Left colon (tissue), 2 donors: ENCODE data around the gene GALNT1. TPM values are rescaled to one million over a fixed set of nuclear protein-coding genes. Genes with fewer than 3 reads are reported as not detected.

ENCODE experiments used
- ATAC-seq: fragments of 200-7000 bp; cut with Tn5 transposase; one replicate; pipeline ENCODE4 v1.9.1; 2020; ENCODE audit warnings: mild to moderate bottlenecking, moderate library complexity
- DNase-seq, 2 donors: peaks; one replicate each; pipeline ENCODE4 v3.0.0-alpha.2; 2020
- intact Hi-C, 2 donors: fragments of 100-400 bp; cut with DNase I in 1 of 2; cut with micrococcal nuclease in 1 of 2; formaldehyde crosslinking; loops; one replicate each; pipeline versions ENCODE4 v1.11.2 to v1.14.0; 2022; cut with DNase I, micrococcal nuclease
- total RNA-seq, 2 donors: library from RNA; stranded (reverse); fragmentation: NEBNext Ultra II Directional; extraction: Animal tissue kit (Norgen Biotek cat#: 25700); gene quantifications; one replicate each; pipeline ENCODE4 v1.2.1, GENCODE V29; 2021
- donor health status: DM: no; HTN: no; CAD: no.
- donor health status: DM: yes; HTN: yes; CAD: no.

Gene GALNT1
- total RNA-seq, 2 donors from 2014 or later = 121 to 143 TPM

DNA sequence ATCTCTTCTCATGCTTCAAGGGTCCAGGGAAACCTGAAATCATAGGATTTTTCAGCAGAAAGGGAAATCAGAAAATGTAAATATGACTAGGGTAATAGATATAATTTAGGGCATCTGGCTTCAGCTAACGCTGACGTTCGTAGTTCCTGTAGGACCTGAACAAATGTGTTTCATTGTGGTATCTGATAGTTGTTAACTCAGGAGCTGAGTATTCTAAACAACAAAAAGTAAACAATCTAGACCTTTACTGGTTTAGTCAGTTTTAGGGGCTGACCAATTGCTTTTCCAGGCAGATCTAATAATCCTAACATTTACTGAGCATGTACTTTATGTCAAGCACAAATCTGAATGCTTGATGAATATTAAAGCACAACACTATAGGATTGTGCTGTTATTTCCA, 114.8 kb downstream of the GALNT1 start:
- ATAC-seq = no peak
- intact Hi-C loops = no loop called here
- DNase-seq = no peak

DNA sequence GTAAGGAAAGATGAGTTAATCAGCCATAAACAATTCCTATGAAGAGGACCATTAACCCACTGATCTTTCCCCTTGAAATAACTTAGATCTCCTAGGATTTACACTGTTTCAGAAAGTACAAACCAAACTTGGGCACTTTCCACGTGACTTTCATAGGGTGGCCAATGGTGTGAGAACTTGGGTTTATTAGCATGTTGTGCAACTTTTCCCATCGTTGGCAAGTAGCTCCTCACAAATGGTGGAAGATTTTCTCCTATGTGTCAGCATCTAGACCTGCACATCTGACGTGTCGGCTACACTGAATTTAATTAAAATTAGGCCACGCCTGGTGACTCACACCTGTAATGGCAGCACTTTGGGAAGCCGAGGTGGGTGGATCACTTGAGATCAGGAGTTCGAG, 116.3 kb downstream of the GALNT1 start:
- intact Hi-C loops = no loop called here
- DNase-seq (no peak), ATAC-seq (no peak)

GRCh38 chr18:35703043-35703688, 121.6 kb downstream of the GALNT1 start:
- intact Hi-C loops = loop anchor here in 1 of 2 donors (10.0 kb wide), 1 partner anchor 132 kb away; no protein-coding TSS in a partner anchor
- DNase-seq = no peak
- peak; percentile 40 for ATAC-seq

- ATAC-seq (no peak), DNase-seq (no peak)
- intact Hi-C loops = loop anchor here in 1 of 2 donors (10.0 kb wide), 1 partner anchor 129 kb away; no protein-coding TSS in a partner anchor
Measured at GRCh38 chr18:35705988-35706387, 124.4 kb downstream of the GALNT1 start.

- intact Hi-C loops = loop anchor here in 1 of 2 donors (10.0 kb wide), 1 partner anchor 128 kb away; no protein-coding TSS in a partner anchor
- ATAC-seq (no peak), DNase-seq (no peak)
Measured at GRCh38 chr18:35707247-35707646, 125.7 kb downstream of the GALNT1 start.

DNA sequence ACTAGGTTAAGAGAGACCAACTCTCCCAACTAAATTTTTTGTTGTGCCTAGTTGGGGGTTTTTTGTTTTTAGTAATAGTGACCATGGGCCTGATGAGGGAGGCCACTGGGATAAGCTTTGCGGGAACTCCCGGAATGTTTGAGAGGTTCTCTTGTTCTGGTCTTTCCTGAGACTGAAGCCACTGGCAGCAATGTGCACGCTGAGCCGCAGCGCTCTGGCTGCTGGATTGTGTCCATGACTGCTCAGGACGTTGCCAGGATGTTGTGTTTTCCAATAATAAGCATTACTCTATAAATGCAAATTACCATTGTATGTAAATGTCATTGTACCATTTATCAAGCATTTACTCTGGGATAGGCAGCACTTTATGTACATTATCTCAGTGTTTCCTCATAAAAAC, 126.1 kb downstream of the GALNT1 start:
- ATAC-seq (no peak), DNase-seq (no peak)
- intact Hi-C loops = loop anchor here in 1 of 2 donors (10.0 kb wide), 1 partner anchor 127 kb away; no protein-coding TSS in a partner anchor

GRCh38 chr18:35710581-35710980, 129.0 kb downstream of the GALNT1 start:
- ATAC-seq (no peak), DNase-seq (no peak)
- intact Hi-C loops = no loop called here

GRCh38 chr18:35711227-35711626, 129.7 kb downstream of the GALNT1 start:
- ATAC-seq (no peak), DNase-seq (no peak)
- intact Hi-C loops = no loop called here

GRCh38 chr18:35713545-35713944, 132.0 kb downstream of the GALNT1 start:
- ATAC-seq = no peak
- intact Hi-C loops = no loop called here
- DNase-seq = no peak

- DNase-seq = no peak
- intact Hi-C loops = no loop called here
- no peak for ATAC-seq
Measured at GRCh38 chr18:35714539-35714938, 133.0 kb downstream of the GALNT1 start.

DNA sequence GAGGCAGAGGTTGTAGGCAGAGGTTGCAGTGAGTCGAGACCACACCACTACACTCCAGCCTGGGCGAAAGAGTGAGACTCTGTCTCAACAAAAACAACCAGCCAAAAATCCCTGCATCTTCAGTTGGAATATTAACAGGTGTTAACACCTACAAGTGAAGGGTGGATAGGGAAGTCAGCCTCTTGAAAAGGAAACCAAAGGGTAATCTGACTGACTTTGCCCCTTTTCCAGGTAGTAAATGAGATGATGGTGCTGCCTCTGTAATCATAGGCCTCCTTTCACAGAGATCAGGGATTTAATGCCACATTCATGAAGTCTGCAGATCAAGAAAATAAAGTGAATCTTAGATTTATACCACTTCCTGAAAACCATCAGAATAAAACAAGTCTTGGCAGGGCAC, 133.6 kb downstream of the GALNT1 start:
- no peak for DNase-seq
- ATAC-seq = peak; percentile 97
- intact Hi-C loops = no loop called here

GRCh38 chr18:35716169-35716831, 134.8 kb downstream of the GALNT1 start:
- intact Hi-C loops = no loop called here
- no peak for DNase-seq
- ATAC-seq = peak; percentile 29

DNA sequence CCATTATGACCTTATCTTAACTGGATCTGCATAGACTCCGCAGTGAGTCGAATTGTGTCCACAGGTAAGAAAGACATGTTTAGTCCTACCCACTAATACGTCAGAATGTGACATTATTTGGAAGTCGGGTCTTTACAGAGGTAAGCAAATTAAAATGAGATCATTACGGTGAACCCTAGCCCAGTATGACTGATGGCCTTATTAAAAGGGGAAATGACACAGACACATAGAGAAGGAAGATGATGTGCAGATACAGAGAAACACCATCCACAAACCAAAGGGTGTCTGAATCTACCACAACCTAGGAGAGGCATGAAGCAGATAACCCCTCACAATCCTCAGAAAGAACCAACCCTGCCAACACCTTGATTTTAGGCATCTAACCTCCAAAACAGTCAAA, 135.6 kb downstream of the GALNT1 start:
- intact Hi-C loops = no loop called here
- DNase-seq (no peak), ATAC-seq (no peak)

DNA sequence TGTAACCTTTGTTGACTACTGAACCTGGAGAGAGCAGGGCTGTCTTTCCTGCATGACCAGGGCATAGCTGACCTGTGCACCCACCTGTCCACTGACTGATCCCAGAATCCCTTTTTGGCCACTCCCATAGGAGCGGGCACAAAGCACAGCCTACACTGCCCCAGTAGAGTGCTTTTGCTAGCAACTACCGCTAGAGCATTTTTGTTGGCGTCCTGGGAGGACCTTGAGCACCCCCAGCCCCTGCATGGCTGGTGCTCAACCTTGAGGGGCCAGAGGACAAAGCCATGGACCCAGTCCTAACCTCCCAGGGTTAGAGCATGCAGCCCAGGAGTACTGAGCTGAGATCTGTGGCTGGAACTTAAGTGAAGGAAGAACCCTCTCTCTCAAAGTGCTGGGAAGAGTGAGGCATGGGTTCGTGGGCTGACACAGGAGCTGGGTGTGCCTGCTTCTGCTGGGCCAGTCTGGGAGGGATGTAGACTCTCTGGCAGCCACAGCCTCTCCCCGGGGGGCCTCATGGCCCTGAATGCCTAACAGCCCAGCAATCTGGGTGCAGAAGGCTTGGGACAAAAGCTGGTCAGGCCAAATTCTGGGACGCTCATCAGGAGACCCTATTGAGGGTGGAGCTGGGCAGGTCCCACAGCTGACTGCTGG, 140.0 kb downstream of the GALNT1 start:
- intact Hi-C loops = no loop called here
- ATAC-seq = no peak
- DNase-seq = no peak

GRCh38 chr18:35728676-35729075, 147.1 kb downstream of the GALNT1 start:
- DNase-seq (no peak), ATAC-seq (no peak)
- intact Hi-C loops = no loop called here

DNA sequence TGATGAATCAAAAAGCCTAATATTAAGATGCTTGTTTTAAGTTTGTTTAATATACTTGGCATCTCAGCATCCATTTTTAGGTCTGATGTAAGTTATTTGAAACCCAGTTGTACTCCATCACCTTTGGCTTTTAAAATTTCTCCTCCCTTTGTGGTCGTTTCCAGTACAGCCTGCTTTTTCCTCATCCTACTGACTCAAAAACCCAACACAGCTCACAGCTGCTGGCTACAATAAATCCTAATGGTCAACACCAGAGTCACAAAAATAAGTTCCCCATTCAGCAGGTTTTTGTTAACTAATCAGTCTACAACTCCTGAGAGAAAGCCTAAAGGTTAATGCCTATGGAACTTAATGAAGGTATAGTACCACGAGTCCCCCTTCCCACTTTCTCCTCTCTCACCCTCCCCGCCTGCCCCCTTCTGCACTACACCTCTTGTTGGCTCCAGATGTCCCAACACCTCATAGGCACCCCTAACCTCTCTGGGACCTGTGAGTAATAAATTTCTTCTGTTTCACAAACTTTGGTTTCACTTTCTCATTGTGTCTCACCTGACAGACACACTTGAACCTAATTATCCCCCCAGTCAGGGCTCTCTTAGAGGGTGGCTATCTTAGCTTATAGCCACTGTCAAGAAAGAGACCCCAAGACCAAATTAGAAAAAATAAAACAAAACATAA, 148.6 kb downstream of the GALNT1 start:
- no peak for ATAC-seq
- DNase-seq = no peak
- intact Hi-C loops = no loop called here

- ATAC-seq (no peak), DNase-seq (no peak)
- intact Hi-C loops = no loop called here
Measured at GRCh38 chr18:35730691-35731370, 149.3 kb downstream of the GALNT1 start.

- DNase-seq = no peak
- intact Hi-C loops = no loop called here
- ATAC-seq = no peak
Measured at GRCh38 chr18:35731701-35732100, 150.2 kb downstream of the GALNT1 start.

GRCh38 chr18:35732162-35732561, 150.6 kb downstream of the GALNT1 start:
- ATAC-seq = no peak
- intact Hi-C loops = no loop called here
- no peak for DNase-seq
